NCI-H2171 (cell line): ENCODE measurements around the gene FAM229A.

Source experiments
- DNase-seq: peaks from one replicate; lab custom pipeline; 2025; lab: John Stamatoyannopoulos, UW

Gene FAM229A

GRCh38 chr1:32350785-32351398 lies 11.4 kb downstream of the FAM229A start:
- DNase-seq = peak; percentile 79

GRCh38 chr1:32349211-32349708 lies 13.0 kb downstream of the FAM229A start:
- no peak for DNase-seq

GRCh38 chr1:32346532-32347157 lies 15.6 kb downstream of the FAM229A start:
- DNase-seq = no peak

GRCh38 chr1:32345289-32345827 lies 16.9 kb downstream of the FAM229A start:
- DNase-seq = no peak

GRCh38 chr1:32342704-32343103 lies 19.6 kb downstream of the FAM229A start:
- DNase-seq = no peak

GRCh38 chr1:32341971-32342370 lies 20.3 kb downstream of the FAM229A start:
- no peak for DNase-seq

GRCh38 chr1:32341186-32341757 lies 21.0 kb downstream of the FAM229A start:
- DNase-seq = no peak

- no peak for DNase-seq
Measured at GRCh38 chr1:32339363-32339978, 22.8 kb downstream of the FAM229A start.

GRCh38 chr1:32338637-32339145 lies 23.6 kb downstream of the FAM229A start:
- DNase-seq = no peak

GRCh38 chr1:32337855-32338636 lies 24.2 kb downstream of the FAM229A start:
- DNase-seq = no peak

GRCh38 chr1:32336963-32337675 lies 25.2 kb downstream of the FAM229A start:
- no peak for DNase-seq

GRCh38 chr1:32336591-32336932 lies 25.7 kb downstream of the FAM229A start:
- DNase-seq = no peak

GRCh38 chr1:32335790-32336590 lies 26.3 kb downstream of the FAM229A start, which contains the start of gene MARCKSL1:
Gene MARCKSL1 (minus strand): TSS chr1:32336233. CDS start chr1:32336033, 200 bp downstream.
- peak; percentile 82 for DNase-seq

GRCh38 chr1:32335535-32335789 lies 26.8 kb downstream of the FAM229A start:
- no peak for DNase-seq

GRCh38 chr1:32334864-32335534 lies 27.3 kb downstream of the FAM229A start:
- peak; percentile 40 for DNase-seq

- no peak for DNase-seq
Measured at GRCh38 chr1:32334274-32334861, 27.9 kb downstream of the FAM229A start.

- DNase-seq = no peak
Measured at GRCh38 chr1:32333251-32333963, 28.9 kb downstream of the FAM229A start.

- DNase-seq = no peak
Measured at GRCh38 chr1:32332290-32333079, 29.8 kb downstream of the FAM229A start.
